ENCODE data around the gene FAM20A.

Gene FAM20A

DNA sequence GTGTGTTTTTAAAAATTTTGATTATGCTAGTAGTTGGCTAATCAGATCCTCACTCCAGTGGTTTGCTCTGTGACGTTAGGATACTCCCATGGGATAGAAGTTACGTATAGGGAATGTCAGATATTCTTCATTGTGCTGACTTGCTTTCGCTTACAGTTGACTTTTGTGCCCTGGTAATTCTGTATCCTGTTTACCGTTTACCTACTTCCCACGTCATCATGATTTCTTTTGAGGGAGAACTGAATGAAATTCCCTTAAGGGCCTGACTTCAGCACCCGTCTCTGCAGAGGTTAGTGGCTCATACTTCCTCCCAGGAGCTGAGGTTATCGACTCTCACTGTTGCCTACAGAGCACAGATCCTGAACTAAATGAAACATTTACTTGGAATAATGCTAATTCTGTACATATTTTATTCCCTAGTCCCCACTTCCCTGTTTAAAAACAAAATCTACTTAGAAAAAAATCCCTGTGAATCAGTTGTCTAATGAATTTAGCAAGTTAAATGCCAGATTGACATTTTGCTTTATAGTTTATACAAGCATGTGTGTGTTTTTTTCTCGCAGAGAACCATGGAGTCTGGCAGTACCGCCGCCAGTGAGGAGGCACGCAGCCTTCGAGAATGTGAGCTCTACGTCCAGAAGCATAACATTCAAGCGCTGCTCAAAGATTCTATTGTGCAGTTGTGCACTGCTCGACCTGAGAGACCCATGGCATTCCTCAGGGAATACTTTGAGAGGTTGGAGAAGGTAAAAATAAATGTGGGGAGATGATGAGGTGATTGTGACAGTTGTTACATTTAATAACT, 86.1 kb downstream of the FAM20A start:
- peak overlapping the region; percentile 99 for H3K4me3 ChIP-seq (ENCODE audit: low read length)
- TF ChIP-seq, protein P1, sequence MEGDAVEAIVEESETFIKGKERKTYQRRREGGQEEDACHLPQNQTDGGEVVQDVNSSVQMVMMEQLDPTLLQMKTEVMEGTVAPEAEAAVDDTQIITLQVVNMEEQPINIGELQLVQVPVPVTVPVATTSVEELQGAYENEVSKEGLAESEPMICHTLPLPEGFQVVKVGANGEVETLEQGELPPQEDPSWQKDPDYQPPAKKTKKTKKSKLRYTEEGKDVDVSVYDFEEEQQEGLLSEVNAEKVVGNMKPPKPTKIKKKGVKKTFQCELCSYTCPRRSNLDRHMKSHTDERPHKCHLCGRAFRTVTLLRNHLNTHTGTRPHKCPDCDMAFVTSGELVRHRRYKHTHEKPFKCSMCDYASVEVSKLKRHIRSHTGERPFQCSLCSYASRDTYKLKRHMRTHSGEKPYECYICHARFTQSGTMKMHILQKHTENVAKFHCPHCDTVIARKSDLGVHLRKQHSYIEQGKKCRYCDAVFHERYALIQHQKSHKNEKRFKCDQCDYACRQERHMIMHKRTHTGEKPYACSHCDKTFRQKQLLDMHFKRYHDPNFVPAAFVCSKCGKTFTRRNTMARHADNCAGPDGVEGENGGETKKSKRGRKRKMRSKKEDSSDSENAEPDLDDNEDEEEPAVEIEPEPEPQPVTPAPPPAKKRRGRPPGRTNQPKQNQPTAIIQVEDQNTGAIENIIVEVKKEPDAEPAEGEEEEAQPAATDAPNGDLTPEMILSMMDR (conservative IDR thresholded peaks at IDR 0.05; ENCODE audit: low read depth, low read length) = no peak
- DNase-seq (ENCODE audit: low read depth) = peak; percentile 36

- H3K4me3 ChIP-seq (ENCODE audit: low read length) = peak overlapping the region; percentile 99
- no peak for DNase-seq (ENCODE audit: low read depth)
- TF ChIP-seq, protein P1 (conservative IDR thresholded peaks at IDR 0.05; ENCODE audit: low read depth, low read length) = no peak
Observed at GRCh38 chr17:68513932-68514331, 87.2 kb downstream of the FAM20A start.

GRCh38 chr17:68512960-68513474, 88.2 kb downstream of the FAM20A start:
- DNase-seq (ENCODE audit: low read depth) = no peak
- TF ChIP-seq, protein P1 (conservative IDR thresholded peaks at IDR 0.05; ENCODE audit: low read depth, low read length) = no peak
- H3K4me3 ChIP-seq (ENCODE audit: low read length) = peak overlapping the region; percentile 99

- peak within 1 kb of the TSS; percentile 99 for H3K4me3 ChIP-seq (ENCODE audit: low read length)
- peak; percentile 86 for DNase-seq (ENCODE audit: low read depth)
- TF ChIP-seq, protein P1 (conservative IDR thresholded peaks at IDR 0.05; ENCODE audit: low read depth, low read length) = no peak
Observed at GRCh38 chr17:68512247-68512959, 88.8 kb downstream of the FAM20A start, which contains the start of gene PRKAR1A. PRKAR1A (plus strand) TSS chr17:68512430; CDS start chr17:68515400, 2,970 bp downstream.

DNA sequence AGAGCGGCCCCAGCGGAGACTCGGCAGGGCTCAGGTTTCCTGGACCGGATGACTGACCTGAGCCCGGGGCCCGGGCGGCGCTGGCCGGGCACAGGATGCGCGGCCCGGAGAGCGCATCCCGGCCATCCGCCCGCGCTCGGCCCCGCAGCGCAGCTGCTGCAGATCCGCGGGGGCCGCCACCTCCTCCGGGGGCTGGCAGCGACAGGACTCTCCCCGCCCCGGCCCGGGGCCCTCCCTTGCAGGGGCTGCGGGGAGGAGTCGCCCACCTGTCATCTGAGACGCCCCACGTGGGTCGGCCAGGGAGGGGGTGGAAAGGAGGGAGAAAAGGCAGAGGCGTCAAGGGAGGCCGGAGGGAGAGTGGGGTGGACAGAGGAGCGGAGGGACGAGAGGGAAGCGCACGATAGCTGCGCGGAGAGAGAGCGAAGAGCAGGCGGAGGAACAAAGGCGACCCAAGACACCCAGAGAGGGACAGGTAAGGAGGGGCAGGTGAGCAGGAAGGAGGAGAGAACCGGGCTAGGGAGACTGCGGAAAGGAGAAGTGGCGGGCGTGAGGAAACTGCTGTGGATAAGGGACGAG, 89.4 kb downstream of the FAM20A start:
- TF ChIP-seq, protein P1 (conservative IDR thresholded peaks at IDR 0.05; ENCODE audit: low read depth, low read length) = peak; percentile 13
- peak overlapping the region; percentile 99 for H3K4me3 ChIP-seq (ENCODE audit: low read length)
- peak; percentile 31 for DNase-seq (ENCODE audit: low read depth)

DNA sequence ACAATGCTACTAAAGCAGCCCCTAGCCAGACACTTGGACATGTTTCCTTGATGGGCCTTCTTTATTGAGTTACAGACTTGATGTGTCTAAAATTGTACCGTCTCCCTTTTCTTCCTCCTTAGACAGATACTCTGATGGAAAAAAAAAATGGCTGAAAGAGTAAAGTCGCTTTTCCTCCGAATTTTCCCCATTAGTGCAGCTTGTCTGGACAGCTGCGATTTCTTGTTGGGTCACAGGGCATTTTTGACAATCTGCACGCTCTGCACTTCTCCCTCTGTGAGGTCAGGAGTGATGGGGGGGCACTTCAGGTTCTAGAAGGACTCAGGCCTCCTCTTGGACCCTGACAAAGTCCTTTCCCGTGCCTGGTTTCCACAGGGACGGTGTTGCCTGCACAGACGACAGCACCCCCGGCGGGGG, 89.9 kb downstream of the FAM20A start:
- TF ChIP-seq, protein P1 (conservative IDR thresholded peaks at IDR 0.05; ENCODE audit: low read depth, low read length) = no peak
- H3K4me3 ChIP-seq (ENCODE audit: low read length) = peak overlapping the region; percentile 99
- DNase-seq (ENCODE audit: low read depth) = no peak

All from retinal pigment epithelial cell (primary cell).